Keratinocyte (primary cell): ENCODE data around the gene ERC2.

Source experiments
- EZH2 ChIP-seq: IDR thresholded peaks from one replicate; pipeline ENCODE4 v1.6.1; 2012; ENCODE audit warnings: inconsistent platforms, mild to moderate bottlenecking, low read length, moderate library complexity
- TF ChIP-seq, protein P1 (sequence below), 3 experiments: IDR thresholded peaks in 1 of 3; conservative IDR thresholded peaks in 1 of 3; optimal IDR thresholded peaks in 1 of 3; 2 replicates in 2 of 3; 3 replicates in 1 of 3; pipeline versions ENCODE3 to v1.5.1; 2011; ENCODE audit warnings: low read length in 3 of 3, mild to moderate bottlenecking in 3 of 3, moderate library complexity in 2 of 3, control low read depth in 1 of 3, inconsistent platforms in 1 of 3; ENCODE audit not compliant: insufficient read depth in 2 of 3; ENCODE audit errors: extremely low read depth in 1 of 3

DNA sequence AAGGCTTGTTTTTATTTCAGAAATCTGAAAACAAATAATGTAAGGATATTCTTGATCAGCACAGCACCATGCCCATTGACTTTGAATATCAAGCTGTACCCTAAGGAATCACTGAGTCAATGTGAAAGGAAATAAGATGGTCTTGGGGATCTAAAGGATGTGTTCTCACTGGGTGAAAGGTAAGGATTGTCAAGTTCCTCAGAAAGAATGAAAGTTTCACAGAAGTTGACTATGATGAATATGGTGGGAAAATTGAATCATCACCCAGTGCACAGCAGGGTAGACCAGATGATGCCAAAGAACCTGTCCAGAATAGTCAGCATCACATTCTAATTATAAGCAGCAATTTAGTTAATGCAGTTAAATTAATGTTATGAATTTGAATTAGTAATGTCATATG lies 16.2 kb downstream of the ERC2 start:
- TF ChIP-seq, protein P1, sequence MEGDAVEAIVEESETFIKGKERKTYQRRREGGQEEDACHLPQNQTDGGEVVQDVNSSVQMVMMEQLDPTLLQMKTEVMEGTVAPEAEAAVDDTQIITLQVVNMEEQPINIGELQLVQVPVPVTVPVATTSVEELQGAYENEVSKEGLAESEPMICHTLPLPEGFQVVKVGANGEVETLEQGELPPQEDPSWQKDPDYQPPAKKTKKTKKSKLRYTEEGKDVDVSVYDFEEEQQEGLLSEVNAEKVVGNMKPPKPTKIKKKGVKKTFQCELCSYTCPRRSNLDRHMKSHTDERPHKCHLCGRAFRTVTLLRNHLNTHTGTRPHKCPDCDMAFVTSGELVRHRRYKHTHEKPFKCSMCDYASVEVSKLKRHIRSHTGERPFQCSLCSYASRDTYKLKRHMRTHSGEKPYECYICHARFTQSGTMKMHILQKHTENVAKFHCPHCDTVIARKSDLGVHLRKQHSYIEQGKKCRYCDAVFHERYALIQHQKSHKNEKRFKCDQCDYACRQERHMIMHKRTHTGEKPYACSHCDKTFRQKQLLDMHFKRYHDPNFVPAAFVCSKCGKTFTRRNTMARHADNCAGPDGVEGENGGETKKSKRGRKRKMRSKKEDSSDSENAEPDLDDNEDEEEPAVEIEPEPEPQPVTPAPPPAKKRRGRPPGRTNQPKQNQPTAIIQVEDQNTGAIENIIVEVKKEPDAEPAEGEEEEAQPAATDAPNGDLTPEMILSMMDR (optimal IDR thresholded peaks at IDR 0.05 in 1 of 3, IDR thresholded peaks at IDR 0.05 in 1 of 3, conservative IDR thresholded peaks at IDR 0.05 in 1 of 3; ENCODE audit: extremely low read depth in 1 of 3, insufficient read depth in 2 of 3, low read length in 3 of 3): no peak
- TF ChIP-seq EZH2: no peak
